ENCODE results near the gene MRFAP1L1. TPM values are rescaled to one million over a fixed set of nuclear protein-coding genes. Genes with fewer than 3 reads are reported as not detected.

The MRFAP1L1 gene
- total RNA-seq, 1 donor from 2014 or later = 43.0 TPM

GRCh38 chr4:6721121-6721520, 11.5 kb upstream of the MRFAP1L1 start:
- H3K36me3 Mint-ChIP-seq (ENCODE audit: low read depth, unreplicated experiment) = no peaks in the 10 kb centered on the region
- H3K27ac Mint-ChIP-seq (ENCODE audit: unreplicated experiment) = no peak overlapping the region
- peaks cover 2% of the 10 kb centered on the region for H3K27me3 Mint-ChIP-seq (ENCODE audit: unreplicated experiment)
- H3K4me1 Mint-ChIP-seq (ENCODE audit: unreplicated experiment) = no peaks in the 10 kb centered on the region
- DNase-seq (ENCODE audit: low spot score) = no peak
- H3K9me3 Mint-ChIP-seq (ENCODE audit: unreplicated experiment) = no peaks in the 10 kb centered on the region
- TF ChIP-seq CTCF (IDR thresholded peaks at IDR 0.05; ENCODE audit: unreplicated experiment) = no peak
- H3K4me3 Mint-ChIP-seq (ENCODE audit: unreplicated experiment) = peak overlapping the region; percentile 66

- TF ChIP-seq CTCF (IDR thresholded peaks at IDR 0.05; ENCODE audit: unreplicated experiment) = peak; percentile 96
- Mint-ChIP-seq H3K36me3 (ENCODE audit: low read depth, unreplicated experiment) (peaks cover 7% of the 10 kb centered on the region), H3K27ac (ENCODE audit: unreplicated experiment) (no peak overlapping the region), H3K4me3 (ENCODE audit: unreplicated experiment) (no peak overlapping the region), H3K27me3 (ENCODE audit: unreplicated experiment) (peaks cover 6% of the 10 kb centered on the region), H3K4me1 (ENCODE audit: unreplicated experiment) (peaks cover 3% of the 10 kb centered on the region), H3K9me3 (ENCODE audit: unreplicated experiment) (no peaks in the 10 kb centered on the region)
- peak; percentile 97 for DNase-seq (ENCODE audit: low spot score)
Observed at GRCh38 chr4:6720202-6720699, 10.6 kb upstream of the MRFAP1L1 start.

- no peak for DNase-seq (ENCODE audit: low spot score)
- TF ChIP-seq CTCF (IDR thresholded peaks at IDR 0.05; ENCODE audit: unreplicated experiment) = no peak
- Mint-ChIP-seq H3K4me1 (ENCODE audit: unreplicated experiment) (peaks cover 3% of the 10 kb centered on the region), H3K9me3 (ENCODE audit: unreplicated experiment) (no peaks in the 10 kb centered on the region), H3K36me3 (ENCODE audit: low read depth, unreplicated experiment) (peaks cover 7% of the 10 kb centered on the region), H3K27me3 (ENCODE audit: unreplicated experiment) (peaks cover 8% of the 10 kb centered on the region), H3K27ac (ENCODE audit: unreplicated experiment) (no peak overlapping the region), H3K4me3 (ENCODE audit: unreplicated experiment) (no peak overlapping the region)
Observed at GRCh38 chr4:6719611-6720179, 10.0 kb upstream of the MRFAP1L1 start.

- Mint-ChIP-seq H3K27me3 (ENCODE audit: unreplicated experiment) (peaks cover 6% of the 10 kb centered on the region), H3K9me3 (ENCODE audit: unreplicated experiment) (no peaks in the 10 kb centered on the region), H3K4me1 (ENCODE audit: unreplicated experiment) (peaks cover 3% of the 10 kb centered on the region), H3K36me3 (ENCODE audit: low read depth, unreplicated experiment) (peaks cover 7% of the 10 kb centered on the region), H3K4me3 (ENCODE audit: unreplicated experiment) (no peak overlapping the region), H3K27ac (ENCODE audit: unreplicated experiment) (no peak overlapping the region)
- DNase-seq (ENCODE audit: low spot score) = no peak
- TF ChIP-seq CTCF (IDR thresholded peaks at IDR 0.05; ENCODE audit: unreplicated experiment) = no peak
Observed at GRCh38 chr4:6718932-6719610, 9.4 kb upstream of the MRFAP1L1 start.
